HepG2 (cell line): ENCODE results near the gene DDX24. TPM values are rescaled to one million over a fixed set of nuclear protein-coding genes. Genes with fewer than 3 reads are reported as not detected.

ENCODE experiments used
- ATAC-seq: fragments of 200-7000 bp; cut with Tn5 transposase; 3 replicates; pipeline ENCODE4 v1.9.1; 2020; ENCODE audit warnings: mild to moderate bottlenecking, moderate library complexity
- BruUV-seq: library from RNA; stranded (reverse); fragments of 400-500 nt; replicated peaks from 2 replicates; lab custom pipeline; 2021; lab: Mats Ljungman, UMichigan
- CTCF ChIA-PET: fragments of 300-600 bp; formaldehyde crosslinking; extraction: SDS; loops from one replicate; lab custom pipeline; 2021; ENCODE audit warnings: low total read pairs, inconsistent platforms, low intra/inter-chr PET ratio; lab: Yijun Ruan, JAX
- POLR2A ChIA-PET: fragments of 350-600 bp; sonication (Branson Sonifier 250); formaldehyde crosslinking; loops from one replicate; lab custom pipeline; 2020; ENCODE audit warnings: antibody characterized with exemption, inconsistent platforms; lab: Yijun Ruan, JAX
- DNase-seq: peaks from one replicate; pipeline ENCODE4 v3.0.0-alpha.2; 2015; ENCODE audit warnings: low spot score
- FAIRE-seq: peaks from 3 replicates; lab custom pipeline; 2011; peaks lifted over from hg19 to GRCh38; lab: Jason Lieb, UNC
- H2AFZ ChIP-seq: one replicate; pipeline ENCODE4 v1.6.1; 2011; ENCODE audit warnings: low read length, inconsistent platforms
- H3K27ac ChIP-seq: fragments of 300-600 bp; 3 replicates; pipeline ENCODE4 v1.8.0; 2011; ENCODE audit warnings: mixed run types, mild to moderate bottlenecking, mixed read lengths, low read length, inconsistent platforms; ENCODE audit not compliant: insufficient read depth; ENCODE audit errors: extremely low read length
- H3K27me3 ChIP-seq, 2 experiments: fragments of 200-600 bp in 1 of 2; 2 replicates in 1 of 2; 3 replicates in 1 of 2; pipeline versions ENCODE4 v1.6.0 to v1.8.0; 2011; ENCODE audit warnings: low read length in 2 of 2, mild to moderate bottlenecking in 2 of 2, moderate library complexity in 2 of 2, inconsistent platforms in 1 of 2; ENCODE audit not compliant: insufficient read depth in 2 of 2, control insufficient read depth in 1 of 2
- H3K36me3 ChIP-seq, 2 experiments: fragments of 200-600 bp in 1 of 2; replicated peaks in 1 of 2; 2 replicates in 1 of 2; 3 replicates in 1 of 2; pipeline versions ENCODE4 v1.5.1 to v1.8.0; 2011; ENCODE audit warnings: low read length in 2 of 2, inconsistent platforms in 1 of 2; ENCODE audit not compliant: insufficient read depth in 2 of 2, control insufficient read depth in 1 of 2
- H3K4me1 ChIP-seq: 2 replicates; pipeline ENCODE4 v1.5.1; 2012; ENCODE audit warnings: low read length, inconsistent platforms; ENCODE audit not compliant: insufficient read depth
- H3K4me2 ChIP-seq: 2 replicates; pipeline ENCODE4 v1.6.0; 2011; ENCODE audit warnings: low read depth, low read length, inconsistent platforms
- H3K4me3 ChIP-seq, 3 experiments: fragments of 200-600 bp in 1 of 3; sonication (generic), shearing (Covaris generic) in 1 of 3; replicated peaks in 1 of 3; 2 replicates each; pipeline ENCODE4 v1.5.1; 2011 to 2016; ENCODE audit warnings: low read length in 3 of 3, inconsistent platforms in 2 of 3, low read depth in 2 of 3, mild to moderate bottlenecking in 2 of 3, control low read depth in 1 of 3, mixed read lengths in 1 of 3; ENCODE audit not compliant: insufficient read depth in 1 of 3
- H3K79me2 ChIP-seq: one replicate; pipeline ENCODE4 v1.6.1; 2011; ENCODE audit warnings: low read length, inconsistent platforms; ENCODE audit not compliant: insufficient read depth
- H3K9ac ChIP-seq: 2 replicates; pipeline ENCODE4 v1.6.0; 2011; ENCODE audit warnings: mild to moderate bottlenecking, low read depth, low read length, inconsistent platforms; ENCODE audit not compliant: insufficient read depth
- H3K9me3 ChIP-seq: 2 replicates; pipeline ENCODE4 v1.5.1; 2012; ENCODE audit warnings: mild to moderate bottlenecking, low read length
- H4K20me1 ChIP-seq: 2 replicates; pipeline ENCODE4 v1.6.0; 2011; ENCODE audit warnings: inconsistent platforms, mild to moderate bottlenecking, low read length, moderate library complexity; ENCODE audit not compliant: insufficient read depth
- ESRRA ChIP-seq: sonication (generic); formaldehyde crosslinking; IDR thresholded peaks from 2 replicates; pipeline ENCODE4 v1.5.1; 2020; ENCODE audit warnings: mild to moderate bottlenecking, low read depth, missing genetic modification reagents
- SCMH1 ChIP-seq: sonication (generic); formaldehyde crosslinking; IDR thresholded peaks from 2 replicates; pipeline ENCODE4 v1.9.0; 2021; ENCODE audit warnings: missing genetic modification reagents, mild to moderate bottlenecking, borderline replicate concordance
- U2AF2 ChIP-seq: fragments of 200-400 bp; formaldehyde crosslinking; IDR thresholded peaks from 2 replicates; pipeline ENCODE4 v1.6.1; 2017; ENCODE audit warnings: low read depth, mild to moderate bottlenecking, low read length
- ZBTB21 ChIP-seq: sonication (generic); formaldehyde crosslinking; IDR thresholded peaks from 2 replicates; pipeline ENCODE4 v1.4.0; 2020; ENCODE audit warnings: missing genetic modification reagents
- ZBTB8A ChIP-seq: sonication (generic); formaldehyde crosslinking; IDR thresholded peaks from 2 replicates; pipeline ENCODE4 v1.4.0; 2020; ENCODE audit warnings: mild to moderate bottlenecking, low read depth, missing genetic modification reagents, borderline replicate concordance
- ZNF605 ChIP-seq: sonication (generic); formaldehyde crosslinking; IDR thresholded peaks from 2 replicates; pipeline ENCODE4 v1.8.0; 2022; ENCODE audit warnings: mild to moderate bottlenecking, missing genetic modification reagents
- ZNF709 ChIP-seq: sonication (generic); formaldehyde crosslinking; IDR thresholded peaks from 2 replicates; pipeline ENCODE4 v1.5.0; 2020; ENCODE audit warnings: mild to moderate bottlenecking, missing genetic modification reagents
- ZSCAN21 ChIP-seq: sonication (generic); formaldehyde crosslinking; IDR thresholded peaks from 2 replicates; pipeline ENCODE4 v1.8.0; 2022; ENCODE audit warnings: mild to moderate bottlenecking, missing genetic modification reagents, moderate library complexity, borderline replicate concordance
- WGBS: methylation state at CpG from one replicate; pipeline ENCODE4 v1.1.6; 2017; ENCODE audit warnings: low lambda C conversion rate; 5-methylcytosine and 5-hydroxymethylcytosine counted together
- in situ Hi-C: cut with HindIII; loops from 2 replicates; pipeline ENCODE4 v1.10.0; 2017; ENCODE audit warnings: low pct_unique_long_range_greater_than_20kb; ENCODE audit not compliant: extremely low pct_ligation_motif_present
- intact Hi-C: fragments of 100-400 bp; cut with micrococcal nuclease; formaldehyde crosslinking; loops from one replicate; pipeline ENCODE4 v1.10.0; 2022; ENCODE audit not compliant: unreplicated experiment
- polyA plus RNA-seq, 8 experiments: library from polyadenylated mRNA; depleted of rRNA in 3 of 8; stranded (reverse) in 7 of 8; unstranded in 1 of 8; fragments of >200 nt; fragmentation: Illumina TruSeq in 4 of 8; extraction: Trizol in 4 of 8; gene quantifications; 2 replicates each; pipeline versions ENCODE4 v1.2.1 to v1.2.3, GENCODE V29; 2011 to 2016; ENCODE audit warnings: low read depth in 4 of 8, missing spikeins in 1 of 8, mixed read lengths in 1 of 8; ENCODE audit not compliant: insufficient read depth in 1 of 8
- total RNA-seq, 5 experiments: library from RNA; depleted of rRNA; stranded (reverse); fragments of >200 nt; fragmentation: Illumina TruSeq; extraction: Trizol; gene quantifications; 2 replicates each; pipeline ENCODE4 v1.2.3, GENCODE V29; 2016; ENCODE audit warnings: low read depth in 1 of 5
- TF ChIP-seq, protein P1 (sequence below): sonication (generic); formaldehyde crosslinking; IDR thresholded peaks from 2 replicates; pipeline ENCODE4 v1.8.1; 2023; ENCODE audit warnings: missing genetic modification reagents, inconsistent platforms, borderline replicate concordance
- TF ChIP-seq, protein P2 (sequence below), 2 experiments: IDR thresholded peaks; 2 replicates each; pipeline ENCODE4 v1.6.1; 2011 to 2012; ENCODE audit warnings: low read length in 2 of 2, borderline replicate concordance in 1 of 2, low read depth in 1 of 2, mild to moderate bottlenecking in 1 of 2, moderate library complexity in 1 of 2
- TF ChIP-seq, protein P3 (sequence below): sonication (generic); formaldehyde crosslinking; IDR thresholded peaks from 2 replicates; pipeline ENCODE4 v1.9.0; 2021; ENCODE audit warnings: missing genetic modification reagents, borderline replicate concordance
- TF ChIP-seq, protein P4 (sequence below): sonication (generic); formaldehyde crosslinking; IDR thresholded peaks from 2 replicates; pipeline ENCODE4 v1.9.0; 2022; ENCODE audit warnings: missing genetic modification reagents, mild to moderate bottlenecking, borderline replicate concordance
- TF ChIP-seq, protein P5 (sequence below): fragments of 450-650 bp; IDR thresholded peaks from 2 replicates; pipeline ENCODE4 v1.6.1; 2017

Gene DDX24
- total and polyA plus RNA-seq, 2 of the 13 experiments (the other 11 are each of a cell fraction or from before 2014, with no cell fraction given) = 67.3 to 149 TPM

DNA sequence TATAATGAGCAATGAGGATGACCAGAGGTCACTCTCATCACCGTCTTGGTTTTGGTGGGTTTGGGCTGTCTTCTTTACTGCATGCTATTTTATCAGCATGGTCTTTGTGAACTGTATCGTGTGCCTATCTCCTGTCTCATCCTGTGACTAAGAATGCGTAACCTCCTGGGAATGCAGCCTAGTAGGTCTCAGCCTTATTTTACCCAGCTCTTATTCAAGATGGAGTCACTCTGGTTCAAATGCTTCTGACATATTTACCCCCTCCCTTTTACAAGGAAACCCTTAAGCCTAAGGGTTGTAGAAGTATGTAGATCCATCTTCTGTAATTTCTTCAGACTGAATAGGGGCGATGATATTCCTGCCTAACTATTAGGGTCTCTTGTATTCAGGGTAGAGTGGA lies 8.5 kb upstream of the DDX24 start:
- in situ Hi-C loops = no loop called here
- Histone ChIP-seq H3K27ac (no peak overlapping the region), H3K4me1 (peaks cover 14% of the 10 kb centered on the region), H3K27me3 (no peaks in the 10 kb centered on the region), H3K79me2 (no peaks in the 10 kb centered on the region), H4K20me1 (no peaks in the 10 kb centered on the region), H3K9me3 (no peaks in the 10 kb centered on the region), H2AFZ (no peak overlapping the region), H3K9ac (no peak overlapping the region), H3K4me3 (no peak overlapping the region), H3K4me2 (no peak overlapping the region), H3K36me3 (no peaks in the 10 kb centered on the region)
- DNase-seq (no peak), FAIRE-seq (no peak), ATAC-seq (no peak)
- WGBS = 97% methylated on average over 4 of the region's 4 CpGs
- BruUV-seq = no TSS peak
- ChIA-PET CTCF (no interaction called here), POLR2A (interaction anchor here (1.2 kb wide), 1 partner anchor 8 kb away, joined by 4 read pairs; the partner anchor contains the start of genes DDX24 and IFI27L1)
- intact Hi-C loops = no loop called here
- TF ChIP-seq ZBTB21 (no peak), ZBTB8A (CRISPR knock-in tag) (no peak), SCMH1 (CRISPR knock-in tag) (no peak), ZNF709 (no peak), ESRRA (CRISPR knock-in tag) (no peak), ZSCAN21 (CRISPR knock-in tag) (no peak), ZNF605 (CRISPR knock-in tag) (no peak), U2AF2 (no peak)
- TF ChIP-seq, protein P1, sequence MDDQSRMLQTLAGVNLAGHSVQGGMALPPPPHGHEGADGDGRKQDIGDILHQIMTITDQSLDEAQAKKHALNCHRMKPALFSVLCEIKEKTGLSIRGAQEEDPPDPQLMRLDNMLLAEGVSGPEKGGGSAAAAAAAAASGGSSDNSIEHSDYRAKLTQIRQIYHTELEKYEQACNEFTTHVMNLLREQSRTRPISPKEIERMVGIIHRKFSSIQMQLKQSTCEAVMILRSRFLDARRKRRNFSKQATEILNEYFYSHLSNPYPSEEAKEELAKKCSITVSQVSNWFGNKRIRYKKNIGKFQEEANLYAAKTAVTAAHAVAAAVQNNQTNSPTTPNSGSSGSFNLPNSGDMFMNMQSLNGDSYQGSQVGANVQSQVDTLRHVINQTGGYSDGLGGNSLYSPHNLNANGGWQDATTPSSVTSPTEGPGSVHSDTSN (CRISPR knock-in tag) = no peak
- TF ChIP-seq, protein P2, sequence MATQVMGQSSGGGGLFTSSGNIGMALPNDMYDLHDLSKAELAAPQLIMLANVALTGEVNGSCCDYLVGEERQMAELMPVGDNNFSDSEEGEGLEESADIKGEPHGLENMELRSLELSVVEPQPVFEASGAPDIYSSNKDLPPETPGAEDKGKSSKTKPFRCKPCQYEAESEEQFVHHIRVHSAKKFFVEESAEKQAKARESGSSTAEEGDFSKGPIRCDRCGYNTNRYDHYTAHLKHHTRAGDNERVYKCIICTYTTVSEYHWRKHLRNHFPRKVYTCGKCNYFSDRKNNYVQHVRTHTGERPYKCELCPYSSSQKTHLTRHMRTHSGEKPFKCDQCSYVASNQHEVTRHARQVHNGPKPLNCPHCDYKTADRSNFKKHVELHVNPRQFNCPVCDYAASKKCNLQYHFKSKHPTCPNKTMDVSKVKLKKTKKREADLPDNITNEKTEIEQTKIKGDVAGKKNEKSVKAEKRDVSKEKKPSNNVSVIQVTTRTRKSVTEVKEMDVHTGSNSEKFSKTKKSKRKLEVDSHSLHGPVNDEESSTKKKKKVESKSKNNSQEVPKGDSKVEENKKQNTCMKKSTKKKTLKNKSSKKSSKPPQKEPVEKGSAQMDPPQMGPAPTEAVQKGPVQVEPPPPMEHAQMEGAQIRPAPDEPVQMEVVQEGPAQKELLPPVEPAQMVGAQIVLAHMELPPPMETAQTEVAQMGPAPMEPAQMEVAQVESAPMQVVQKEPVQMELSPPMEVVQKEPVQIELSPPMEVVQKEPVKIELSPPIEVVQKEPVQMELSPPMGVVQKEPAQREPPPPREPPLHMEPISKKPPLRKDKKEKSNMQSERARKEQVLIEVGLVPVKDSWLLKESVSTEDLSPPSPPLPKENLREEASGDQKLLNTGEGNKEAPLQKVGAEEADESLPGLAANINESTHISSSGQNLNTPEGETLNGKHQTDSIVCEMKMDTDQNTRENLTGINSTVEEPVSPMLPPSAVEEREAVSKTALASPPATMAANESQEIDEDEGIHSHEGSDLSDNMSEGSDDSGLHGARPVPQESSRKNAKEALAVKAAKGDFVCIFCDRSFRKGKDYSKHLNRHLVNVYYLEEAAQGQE (IDR thresholded peaks at IDR 0.05; ENCODE audit: borderline replicate concordance in 1 of 2, low read depth in 1 of 2, low read length in 2 of 2) = no peak
- TF ChIP-seq, protein P3, sequence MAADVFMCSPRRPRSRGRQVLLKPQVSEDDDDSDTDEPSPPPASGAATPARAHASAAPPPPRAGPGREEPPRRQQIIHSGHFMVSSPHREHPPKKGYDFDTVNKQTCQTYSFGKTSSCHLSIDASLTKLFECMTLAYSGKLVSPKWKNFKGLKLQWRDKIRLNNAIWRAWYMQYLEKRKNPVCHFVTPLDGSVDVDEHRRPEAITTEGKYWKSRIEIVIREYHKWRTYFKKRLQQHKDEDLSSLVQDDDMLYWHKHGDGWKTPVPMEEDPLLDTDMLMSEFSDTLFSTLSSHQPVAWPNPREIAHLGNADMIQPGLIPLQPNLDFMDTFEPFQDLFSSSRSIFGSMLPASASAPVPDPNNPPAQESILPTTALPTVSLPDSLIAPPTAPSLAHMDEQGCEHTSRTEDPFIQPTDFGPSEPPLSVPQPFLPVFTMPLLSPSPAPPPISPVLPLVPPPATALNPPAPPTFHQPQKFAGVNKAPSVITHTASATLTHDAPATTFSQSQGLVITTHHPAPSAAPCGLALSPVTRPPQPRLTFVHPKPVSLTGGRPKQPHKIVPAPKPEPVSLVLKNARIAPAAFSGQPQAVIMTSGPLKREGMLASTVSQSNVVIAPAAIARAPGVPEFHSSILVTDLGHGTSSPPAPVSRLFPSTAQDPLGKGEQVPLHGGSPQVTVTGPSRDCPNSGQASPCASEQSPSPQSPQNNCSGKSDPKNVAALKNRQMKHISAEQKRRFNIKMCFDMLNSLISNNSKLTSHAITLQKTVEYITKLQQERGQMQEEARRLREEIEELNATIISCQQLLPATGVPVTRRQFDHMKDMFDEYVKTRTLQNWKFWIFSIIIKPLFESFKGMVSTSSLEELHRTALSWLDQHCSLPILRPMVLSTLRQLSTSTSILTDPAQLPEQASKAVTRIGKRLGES (CRISPR knock-in tag) = no peak
- TF ChIP-seq, protein P4, sequence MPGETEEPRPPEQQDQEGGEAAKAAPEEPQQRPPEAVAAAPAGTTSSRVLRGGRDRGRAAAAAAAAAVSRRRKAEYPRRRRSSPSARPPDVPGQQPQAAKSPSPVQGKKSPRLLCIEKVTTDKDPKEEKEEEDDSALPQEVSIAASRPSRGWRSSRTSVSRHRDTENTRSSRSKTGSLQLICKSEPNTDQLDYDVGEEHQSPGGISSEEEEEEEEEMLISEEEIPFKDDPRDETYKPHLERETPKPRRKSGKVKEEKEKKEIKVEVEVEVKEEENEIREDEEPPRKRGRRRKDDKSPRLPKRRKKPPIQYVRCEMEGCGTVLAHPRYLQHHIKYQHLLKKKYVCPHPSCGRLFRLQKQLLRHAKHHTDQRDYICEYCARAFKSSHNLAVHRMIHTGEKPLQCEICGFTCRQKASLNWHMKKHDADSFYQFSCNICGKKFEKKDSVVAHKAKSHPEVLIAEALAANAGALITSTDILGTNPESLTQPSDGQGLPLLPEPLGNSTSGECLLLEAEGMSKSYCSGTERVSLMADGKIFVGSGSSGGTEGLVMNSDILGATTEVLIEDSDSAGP (CRISPR knock-in tag) = no peak
- TF ChIP-seq, protein P5, sequence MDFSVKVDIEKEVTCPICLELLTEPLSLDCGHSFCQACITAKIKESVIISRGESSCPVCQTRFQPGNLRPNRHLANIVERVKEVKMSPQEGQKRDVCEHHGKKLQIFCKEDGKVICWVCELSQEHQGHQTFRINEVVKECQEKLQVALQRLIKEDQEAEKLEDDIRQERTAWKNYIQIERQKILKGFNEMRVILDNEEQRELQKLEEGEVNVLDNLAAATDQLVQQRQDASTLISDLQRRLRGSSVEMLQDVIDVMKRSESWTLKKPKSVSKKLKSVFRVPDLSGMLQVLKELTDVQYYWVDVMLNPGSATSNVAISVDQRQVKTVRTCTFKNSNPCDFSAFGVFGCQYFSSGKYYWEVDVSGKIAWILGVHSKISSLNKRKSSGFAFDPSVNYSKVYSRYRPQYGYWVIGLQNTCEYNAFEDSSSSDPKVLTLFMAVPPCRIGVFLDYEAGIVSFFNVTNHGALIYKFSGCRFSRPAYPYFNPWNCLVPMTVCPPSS = no peak
